ENCODE data around the gene FIBCD1.

FIBCD1 gene

DNA sequence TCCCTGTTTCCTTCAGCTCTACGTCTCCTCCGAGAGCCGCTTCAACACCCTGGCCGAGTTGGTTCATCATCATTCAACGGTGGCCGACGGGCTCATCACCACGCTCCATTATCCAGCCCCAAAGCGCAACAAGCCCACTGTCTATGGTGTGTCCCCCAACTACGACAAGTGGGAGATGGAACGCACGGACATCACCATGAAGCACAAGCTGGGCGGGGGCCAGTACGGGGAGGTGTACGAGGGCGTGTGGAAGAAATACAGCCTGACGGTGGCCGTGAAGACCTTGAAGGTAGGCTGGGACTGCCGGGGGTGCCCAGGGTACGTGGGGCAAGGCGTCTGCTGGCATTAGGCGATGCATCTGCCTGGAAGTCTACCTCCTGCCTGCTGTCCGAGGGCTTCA, 76.3 kb downstream of the FIBCD1 start:
- TF ChIP-seq, protein P1, sequence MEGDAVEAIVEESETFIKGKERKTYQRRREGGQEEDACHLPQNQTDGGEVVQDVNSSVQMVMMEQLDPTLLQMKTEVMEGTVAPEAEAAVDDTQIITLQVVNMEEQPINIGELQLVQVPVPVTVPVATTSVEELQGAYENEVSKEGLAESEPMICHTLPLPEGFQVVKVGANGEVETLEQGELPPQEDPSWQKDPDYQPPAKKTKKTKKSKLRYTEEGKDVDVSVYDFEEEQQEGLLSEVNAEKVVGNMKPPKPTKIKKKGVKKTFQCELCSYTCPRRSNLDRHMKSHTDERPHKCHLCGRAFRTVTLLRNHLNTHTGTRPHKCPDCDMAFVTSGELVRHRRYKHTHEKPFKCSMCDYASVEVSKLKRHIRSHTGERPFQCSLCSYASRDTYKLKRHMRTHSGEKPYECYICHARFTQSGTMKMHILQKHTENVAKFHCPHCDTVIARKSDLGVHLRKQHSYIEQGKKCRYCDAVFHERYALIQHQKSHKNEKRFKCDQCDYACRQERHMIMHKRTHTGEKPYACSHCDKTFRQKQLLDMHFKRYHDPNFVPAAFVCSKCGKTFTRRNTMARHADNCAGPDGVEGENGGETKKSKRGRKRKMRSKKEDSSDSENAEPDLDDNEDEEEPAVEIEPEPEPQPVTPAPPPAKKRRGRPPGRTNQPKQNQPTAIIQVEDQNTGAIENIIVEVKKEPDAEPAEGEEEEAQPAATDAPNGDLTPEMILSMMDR (conservative IDR thresholded peaks at IDR 0.05): no peak
- no peak for TF ChIP-seq ZFX (IDR thresholded peaks at IDR 0.05)
- H3K27ac ChIP-seq: no peak overlapping the region

DNA sequence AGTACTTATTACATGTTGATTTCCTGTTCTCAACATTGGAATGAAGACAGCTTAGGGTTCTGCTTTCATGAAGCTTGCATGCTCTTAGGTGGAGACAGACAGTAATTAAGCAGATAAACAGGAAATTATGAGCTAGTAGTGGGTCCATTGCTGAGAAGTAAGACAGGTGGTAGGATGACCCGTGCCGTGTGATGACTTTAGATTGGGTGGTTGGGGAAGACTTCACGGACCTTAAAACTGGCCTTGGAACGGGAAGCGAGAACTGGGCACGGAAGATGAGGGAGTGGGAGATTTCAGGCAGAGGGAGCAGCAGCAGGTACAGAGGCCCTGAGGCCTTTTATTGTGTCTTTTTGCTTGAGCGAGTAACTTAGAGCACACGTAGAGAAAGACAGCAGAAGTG, 76.8 kb downstream of the FIBCD1 start:
- no peak overlapping the region for H3K27ac ChIP-seq
- no peak for TF ChIP-seq ZFX (IDR thresholded peaks at IDR 0.05)
- TF ChIP-seq, protein P1 (conservative IDR thresholded peaks at IDR 0.05): no peak

DNA sequence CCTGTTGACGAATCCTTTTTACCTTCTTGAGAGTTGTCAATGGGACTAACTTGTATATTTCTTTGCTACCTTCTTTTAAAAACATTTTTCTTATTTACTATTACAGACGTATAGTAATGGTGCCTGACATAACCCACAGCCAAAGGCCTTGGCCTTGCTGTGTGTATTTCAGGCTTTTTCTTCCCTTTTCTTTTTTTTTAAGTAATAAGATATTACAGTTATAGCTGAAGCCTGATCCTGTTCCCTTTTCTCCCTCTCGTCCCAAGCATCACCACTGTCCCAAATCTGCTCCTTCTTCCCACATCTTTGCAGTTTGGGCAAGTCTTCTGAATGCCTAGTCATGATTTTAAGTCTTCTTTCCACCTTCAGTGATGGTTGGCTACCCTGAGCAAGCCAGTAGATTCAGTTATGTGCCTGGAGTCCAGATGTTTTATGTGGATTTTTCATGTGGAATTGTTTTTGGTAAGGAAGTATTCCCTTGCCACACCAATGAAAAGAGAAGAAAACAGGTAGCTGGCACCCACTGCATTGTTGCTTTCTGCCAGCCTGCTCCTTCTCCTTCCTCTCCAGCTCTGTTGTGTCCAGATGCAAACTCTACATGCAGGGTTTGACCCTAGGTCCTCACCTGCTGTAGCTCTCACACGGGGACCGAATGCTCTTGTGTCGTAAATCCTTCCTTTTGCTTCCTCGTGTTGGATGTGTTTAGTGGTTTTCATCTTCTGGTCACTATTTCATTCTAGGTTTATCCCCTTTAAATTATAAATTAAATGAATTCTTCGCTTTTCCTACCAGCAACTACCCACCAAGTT, 77.5 kb downstream of the FIBCD1 start:
- TF ChIP-seq, protein P1 (conservative IDR thresholded peaks at IDR 0.05): no peak
- TF ChIP-seq ZFX (IDR thresholded peaks at IDR 0.05): no peak
- no peak overlapping the region for H3K27ac ChIP-seq

DNA sequence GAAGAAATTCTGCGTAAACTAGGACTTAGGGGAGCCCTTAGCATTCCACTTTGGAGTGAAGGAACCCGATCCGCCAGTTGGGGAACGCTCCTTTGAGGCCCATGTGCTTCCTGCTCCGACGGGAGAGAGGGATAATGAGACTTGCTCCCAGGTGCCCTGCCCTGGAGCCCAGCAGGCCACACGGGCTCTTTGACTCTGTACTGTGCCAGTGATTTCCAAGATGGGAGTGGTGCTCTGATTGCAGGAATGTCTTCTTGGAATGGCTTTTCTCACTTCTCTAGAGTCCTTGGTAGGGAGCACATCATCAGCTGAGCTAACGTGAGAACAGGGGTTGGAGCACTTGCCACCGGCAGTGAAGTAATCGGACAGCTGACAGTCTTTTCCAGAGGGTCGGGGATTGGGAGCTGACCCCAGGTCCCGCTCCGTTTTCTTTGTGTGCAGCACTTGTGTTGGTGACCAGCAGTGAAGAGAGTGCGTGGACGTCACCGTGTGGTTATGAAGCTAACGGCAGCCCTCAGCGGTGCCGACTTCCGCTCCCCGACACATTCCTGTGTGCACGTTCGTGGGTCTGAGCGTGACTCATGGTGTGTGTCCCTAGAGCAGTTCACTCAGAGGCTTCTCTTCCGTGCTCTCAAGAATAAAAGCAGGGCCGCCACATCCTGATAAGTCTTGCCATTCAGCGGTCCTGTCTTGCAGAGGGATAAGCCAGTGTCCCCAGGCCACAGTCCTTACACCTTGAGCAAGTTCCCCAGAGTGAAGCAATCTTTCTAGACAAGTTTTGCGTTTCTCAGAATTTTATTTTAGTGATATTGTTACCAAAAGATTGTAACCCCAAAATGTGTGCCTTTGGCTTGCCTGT, 78.4 kb downstream of the FIBCD1 start:
- H3K27ac ChIP-seq: no peak overlapping the region
- no peak for TF ChIP-seq ZFX (IDR thresholded peaks at IDR 0.05)
- TF ChIP-seq, protein P1 (conservative IDR thresholded peaks at IDR 0.05): no peak

DNA sequence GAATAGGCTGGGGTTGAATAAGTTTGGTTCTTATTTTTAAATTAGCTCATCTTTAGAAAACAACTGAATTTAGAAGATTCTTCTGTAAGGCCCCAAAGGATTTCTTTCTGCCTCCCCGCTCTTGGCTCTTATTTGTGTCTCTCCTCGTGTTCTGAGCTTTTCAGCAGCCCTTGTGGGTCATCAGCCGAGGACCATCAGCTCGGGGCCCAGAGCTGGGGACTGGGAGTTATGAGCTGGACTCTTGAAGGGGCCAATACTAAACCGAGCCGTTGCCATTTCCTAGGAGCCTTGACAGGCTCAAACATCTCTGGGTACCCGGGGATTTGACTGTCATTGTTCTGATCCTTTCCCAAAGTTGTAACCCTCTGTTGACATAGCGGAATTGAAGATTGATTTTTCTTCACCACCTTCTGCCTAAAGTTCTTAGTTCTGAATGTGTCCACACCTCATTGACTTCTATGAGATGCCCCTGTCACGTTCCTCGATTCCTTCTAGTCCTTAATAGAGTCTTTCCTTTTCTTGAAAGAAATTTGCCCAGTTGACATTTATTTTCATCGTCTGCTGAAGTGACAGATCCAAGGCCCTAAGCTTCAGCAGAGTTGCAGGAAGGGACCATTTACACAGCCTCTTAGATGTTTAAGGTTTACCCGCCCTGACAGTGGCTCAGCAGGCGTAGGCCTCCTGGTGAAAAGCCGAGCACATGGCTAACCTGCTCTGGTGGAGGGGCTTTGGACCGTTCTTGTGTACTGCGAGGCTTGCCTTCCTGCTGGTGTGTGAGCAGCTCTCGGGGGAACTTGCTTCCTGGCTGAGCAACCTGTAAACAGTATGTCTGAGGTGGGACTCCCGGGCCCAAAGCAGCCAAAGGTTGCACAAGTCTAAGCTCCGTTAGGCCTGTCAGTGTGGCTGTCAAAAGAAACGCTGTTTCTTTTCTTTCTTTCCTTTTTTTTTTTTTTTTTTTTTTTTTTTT, 80.0 kb downstream of the FIBCD1 start:
- TF ChIP-seq, protein P1 (conservative IDR thresholded peaks at IDR 0.05): no peak
- TF ChIP-seq ZFX (IDR thresholded peaks at IDR 0.05): no peak
- no peak overlapping the region for H3K27ac ChIP-seq

DNA sequence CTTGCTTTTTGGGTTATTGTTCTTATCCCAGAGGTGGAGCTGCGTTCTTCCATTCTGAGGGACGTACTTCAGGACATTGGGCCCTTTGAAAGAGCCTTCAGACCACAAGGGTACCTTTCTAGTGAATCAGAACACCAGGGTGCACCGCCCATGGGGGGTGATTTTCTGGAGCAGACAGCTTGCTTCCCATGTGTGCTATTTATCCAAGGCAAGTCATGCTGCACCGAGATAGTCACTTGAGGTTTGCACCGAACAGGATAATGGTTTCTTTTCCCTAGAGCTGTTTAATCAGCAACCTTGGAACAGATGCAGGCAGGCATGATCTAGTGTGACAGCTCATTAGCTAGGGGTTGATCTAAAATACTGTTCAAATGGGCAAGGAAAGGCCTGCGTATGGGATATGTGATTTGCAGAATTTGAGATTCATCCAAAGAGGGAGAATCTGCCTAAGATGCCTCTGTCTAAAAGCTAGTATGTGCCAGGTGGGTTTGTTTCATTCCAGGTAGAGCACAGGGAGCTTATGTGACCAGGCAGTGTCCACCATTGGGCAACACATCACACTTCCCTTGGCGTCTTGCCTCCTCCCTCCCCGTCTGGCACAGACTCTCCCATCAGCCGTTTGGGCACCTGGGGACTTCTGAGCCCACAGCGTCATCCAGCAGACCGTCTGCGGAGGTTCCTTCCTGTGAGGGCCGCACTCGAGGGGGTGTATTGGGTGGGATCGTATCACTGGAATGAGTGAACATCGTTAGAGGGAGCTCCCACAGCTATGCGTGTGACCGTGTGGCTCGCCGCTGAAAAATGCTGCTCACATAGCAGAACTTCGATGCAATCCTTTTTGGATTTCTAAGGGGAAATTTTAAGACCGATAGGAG, 80.9 kb downstream of the FIBCD1 start:
- H3K27ac ChIP-seq: no peak overlapping the region
- TF ChIP-seq ZFX (IDR thresholded peaks at IDR 0.05): no peak
- TF ChIP-seq, protein P1 (conservative IDR thresholded peaks at IDR 0.05): no peak

All from C4-2B (cell line).